Caco-2 (cell line): ENCODE results near the gene ARAP2. TPM values are rescaled to one million over a fixed set of nuclear protein-coding genes. Genes with fewer than 3 reads are reported as not detected.

Experiments
- BruUV-seq: library from RNA; stranded (reverse); fragments of 400-500 nt; replicated peaks from 2 replicates; lab custom pipeline; 2021; lab: Mats Ljungman, UMichigan
- CTCF ChIA-PET: fragments of 300-600 bp; sonication (Branson Sonifier 250); formaldehyde crosslinking; loops from one replicate; lab custom pipeline; 2022; ENCODE audit warnings: antibody characterized with exemption; lab: Charles Lee
- POLR2A ChIA-PET: fragments of 300-600 bp; sonication (Branson Sonifier 250); formaldehyde crosslinking; loops from one replicate; lab custom pipeline; 2022; ENCODE audit warnings: antibody characterized with exemption; lab: Charles Lee
- DNase-seq, 2 experiments: peaks; one replicate each; pipeline versions ENCODE4 v3.0.0 to v3.0.0-alpha.2; 2020 to 2022
- H3K27me3 ChIP-seq: replicated peaks from 2 replicates; pipeline ENCODE4 v1.6.0; 2011; ENCODE audit warnings: low read length; ENCODE audit not compliant: control insufficient read depth, insufficient read depth
- H3K36me3 ChIP-seq: 2 replicates; pipeline ENCODE4 v1.5.1; 2011; ENCODE audit warnings: low read length; ENCODE audit not compliant: control insufficient read depth, insufficient read depth
- H3K4me1 ChIP-seq: fragments of 250-450 bp; sonication (Bioruptor Pico); 2 replicates; pipeline ENCODE4 v1.5.1; 2020; ENCODE audit warnings: mild to moderate bottlenecking
- H3K4me3 ChIP-seq: 2 replicates; pipeline ENCODE4 v1.5.1; 2011; ENCODE audit warnings: low read depth, mild to moderate bottlenecking, control low read depth, low read length
- H3K9me3 ChIP-seq: fragments of 250-450 bp; sonication (Bioruptor Pico); 2 replicates; pipeline ENCODE4 v1.5.1; 2020; ENCODE audit warnings: mild to moderate bottlenecking, moderate library complexity
- H3K27ac Mint-ChIP-seq: one replicate; pipeline ENCODE4 v1.8.0; 2022; ENCODE audit warnings: mixed read lengths; ENCODE audit not compliant: unreplicated experiment
- H3K27me3 Mint-ChIP-seq: one replicate; pipeline ENCODE4 v1.8.0; 2022; ENCODE audit warnings: mixed read lengths; ENCODE audit not compliant: insufficient read depth, unreplicated experiment
- H3K36me3 Mint-ChIP-seq: one replicate; pipeline ENCODE4 v1.8.0; 2022; ENCODE audit warnings: mild to moderate bottlenecking, mixed read lengths; ENCODE audit not compliant: insufficient read depth, unreplicated experiment
- H3K4me1 Mint-ChIP-seq: one replicate; pipeline ENCODE4 v1.8.0; 2022; ENCODE audit warnings: low read depth, mixed read lengths; ENCODE audit not compliant: unreplicated experiment
- H3K4me3 Mint-ChIP-seq: one replicate; pipeline ENCODE4 v1.8.0; 2022; ENCODE audit warnings: mild to moderate bottlenecking, moderate library complexity, mixed read lengths; ENCODE audit not compliant: unreplicated experiment
- H3K9me3 Mint-ChIP-seq: one replicate; pipeline ENCODE4 v1.8.0; 2022; ENCODE audit warnings: mixed read lengths; ENCODE audit not compliant: unreplicated experiment
- CTCF ChIP-seq, 2 experiments: fragments of 200-600 bp in 1 of 2; IDR thresholded peaks; 1 replicate in 1 of 2; 2 replicates in 1 of 2; pipeline versions ENCODE4 v1.5.1 to v1.8.0; 2011 to 2022; ENCODE audit warnings: antibody characterized with exemption in 1 of 2, control low read depth in 1 of 2, inconsistent platforms in 1 of 2, low read depth in 1 of 2, low read length in 1 of 2, mild to moderate bottlenecking in 1 of 2, moderate library complexity in 1 of 2; ENCODE audit not compliant: insufficient read depth in 1 of 2, severe bottlenecking in 1 of 2, unreplicated experiment in 1 of 2
- intact Hi-C: fragments of 100-400 bp; cut with micrococcal nuclease; formaldehyde crosslinking; loops from one replicate; pipeline ENCODE4 v1.10.0; 2022; ENCODE audit not compliant: unreplicated experiment
- total RNA-seq: library from RNA; stranded (reverse); gene quantifications from 2 replicates; pipeline ENCODE4 v1.2.3, GENCODE V29; 2022

The ARAP2 gene
- total RNA-seq, 1 experiment from 2014 or later: 3.9 TPM

- Histone ChIP-seq H3K27me3 (no peaks in the 10 kb centered on the region), H3K36me3 (no peaks in the 10 kb centered on the region), H3K4me3 (no peak overlapping the region), H3K9me3 (no peaks in the 10 kb centered on the region), H3K4me1 (no peaks in the 10 kb centered on the region)
- Mint-ChIP-seq H3K4me3 (no peak overlapping the region), H3K4me1 (no peaks in the 10 kb centered on the region), H3K36me3 (no peaks in the 10 kb centered on the region), H3K27me3 (no peaks in the 10 kb centered on the region), H3K9me3 (no peaks in the 10 kb centered on the region), H3K27ac (no peak overlapping the region)
- ChIA-PET CTCF (no interaction called here), POLR2A (no interaction called here)
- intact Hi-C loops: no loop called here
- DNase-seq: no peak
- no TSS peak for BruUV-seq
- TF ChIP-seq CTCF (IDR thresholded peaks at IDR 0.05; ENCODE audit: insufficient read depth in 1 of 2, low read depth in 1 of 2, low read length in 1 of 2, severe bottlenecking in 1 of 2, unreplicated experiment in 1 of 2): no peak
These were observed 76.0 kb downstream of the ARAP2 start for GRCh38 chr4:36168127-36168878.

GRCh38 chr4:36165631-36166005 lies 78.7 kb downstream of the ARAP2 start:
- CTCF ChIA-PET: no interaction called here
- H3K4me1 Mint-ChIP-seq: no peaks in the 10 kb centered on the region

GRCh38 chr4:36164900-36165630 lies 79.2 kb downstream of the ARAP2 start:
- no TSS peak for BruUV-seq
- no peak for DNase-seq

More at GRCh38 chr4:36165631-36166005, 78.7 kb downstream of the ARAP2 start:
- Histone ChIP-seq H3K36me3 (no peaks in the 10 kb centered on the region), H3K4me1 (no peaks in the 10 kb centered on the region), H3K27me3 (no peaks in the 10 kb centered on the region), H3K9me3 (no peaks in the 10 kb centered on the region), H3K4me3 (no peak overlapping the region)
- DNase-seq: no peak
- intact Hi-C loops: no loop called here
- H3K9me3 Mint-ChIP-seq: no peaks in the 10 kb centered on the region
- no TSS peak for BruUV-seq
- no peak for TF ChIP-seq CTCF (IDR thresholded peaks at IDR 0.05; ENCODE audit: insufficient read depth in 1 of 2, low read depth in 1 of 2, low read length in 1 of 2, severe bottlenecking in 1 of 2, unreplicated experiment in 1 of 2)
- H3K36me3 Mint-ChIP-seq: no peaks in the 10 kb centered on the region
- POLR2A ChIA-PET: no interaction called here
- no peak overlapping the region for H3K4me3 Mint-ChIP-seq
- H3K27me3 Mint-ChIP-seq: no peaks in the 10 kb centered on the region
- H3K27ac Mint-ChIP-seq: no peak overlapping the region

More at GRCh38 chr4:36164900-36165630, 79.2 kb downstream of the ARAP2 start:
- Histone ChIP-seq H3K27me3 (no peaks in the 10 kb centered on the region), H3K36me3 (no peaks in the 10 kb centered on the region), H3K9me3 (no peaks in the 10 kb centered on the region), H3K4me3 (no peak overlapping the region), H3K4me1 (no peaks in the 10 kb centered on the region)
- ChIA-PET POLR2A (no interaction called here), CTCF (no interaction called here)
- Mint-ChIP-seq H3K27ac (no peak overlapping the region), H3K36me3 (no peaks in the 10 kb centered on the region), H3K4me3 (no peak overlapping the region), H3K4me1 (no peaks in the 10 kb centered on the region), H3K9me3 (no peaks in the 10 kb centered on the region), H3K27me3 (no peaks in the 10 kb centered on the region)
- intact Hi-C loops: no loop called here
- TF ChIP-seq CTCF (IDR thresholded peaks at IDR 0.05; ENCODE audit: insufficient read depth in 1 of 2, low read depth in 1 of 2, low read length in 1 of 2, severe bottlenecking in 1 of 2, unreplicated experiment in 1 of 2): no peak
